GM13976 (cell line): ENCODE measurements around the gene CCDC102A.

Experiments used
- DNase-seq: peaks from one replicate; pipeline ENCODE4 v3.0.0; 2012; ENCODE audit warnings: low spot score
- CTCF ChIP-seq: IDR thresholded peaks from 2 replicates; pipeline ENCODE4 v1.5.1; 2012; ENCODE audit warnings: borderline replicate concordance, mild to moderate bottlenecking; ENCODE audit not compliant: insufficient read depth; ENCODE audit errors: extremely low read depth, missing control alignments, control extremely low read depth
- in situ Hi-C: fragments of 300-500 bp; cut with MboI; formaldehyde crosslinking; loops from one replicate; pipeline ENCODE4 v1.12.0; 2022; ENCODE audit warnings: low sequenced_read_pairs, mixed read lengths, inconsistent platforms; ENCODE audit not compliant: unreplicated experiment

Gene CCDC102A

GRCh38 chr16:57507136-57508034 is 29.0 kb downstream of the CCDC102A start:
- in situ Hi-C loops: no loop called here
- TF ChIP-seq CTCF: no peak
- no peak for DNase-seq

- no peak for DNase-seq
- in situ Hi-C loops: no loop called here
- no peak for TF ChIP-seq CTCF
Measured at GRCh38 chr16:57505169-57505568, 31.2 kb downstream of the CCDC102A start.

DNA sequence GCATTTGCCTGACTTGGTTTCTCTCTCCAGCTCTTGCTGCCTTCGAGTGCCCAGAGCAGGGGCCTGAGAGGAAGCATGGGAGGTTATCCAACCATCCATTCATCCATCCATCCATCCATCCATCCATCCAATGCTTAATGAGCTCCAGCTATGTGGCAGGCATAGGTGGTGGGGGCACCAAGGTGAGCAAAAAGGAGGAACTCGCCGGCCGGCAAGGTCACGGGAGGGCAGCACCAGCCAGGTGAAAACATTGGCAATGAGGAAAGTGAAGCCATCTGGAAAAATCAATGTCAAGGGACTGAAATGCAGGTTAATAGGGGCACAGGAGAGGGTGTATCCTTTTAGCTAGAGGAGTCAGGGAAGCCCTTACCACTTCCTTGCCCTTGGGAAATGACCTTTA is 31.9 kb downstream of the CCDC102A start:
- no peak for TF ChIP-seq CTCF
- no peak for DNase-seq
- in situ Hi-C loops: no loop called here

GRCh38 chr16:57504001-57504400 is 32.4 kb downstream of the CCDC102A start:
- in situ Hi-C loops: no loop called here
- no peak for DNase-seq
- TF ChIP-seq CTCF: no peak

DNA sequence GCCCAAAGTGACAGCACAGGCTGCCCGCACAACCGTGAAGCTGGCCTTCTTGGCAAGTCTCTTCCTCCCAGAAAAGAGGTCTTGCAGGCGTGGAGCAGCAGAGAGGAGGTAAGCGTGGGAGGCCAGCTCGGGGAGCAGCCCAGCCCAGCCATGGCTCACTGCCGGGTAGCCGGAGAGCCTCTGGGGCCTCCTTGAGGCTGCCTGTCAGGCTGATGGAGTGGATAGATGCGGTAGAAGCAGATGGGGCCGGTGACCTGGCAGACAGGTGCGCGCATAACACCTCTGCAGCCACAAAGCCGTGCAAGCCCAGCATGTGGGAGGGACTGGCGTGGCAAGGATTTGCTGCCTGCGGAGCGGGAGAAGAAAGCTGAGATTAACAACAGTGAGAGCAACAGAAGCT is 33.0 kb downstream of the CCDC102A start:
- DNase-seq: no peak
- in situ Hi-C loops: no loop called here
- no peak for TF ChIP-seq CTCF

GRCh38 chr16:57502048-57502775 is 34.2 kb downstream of the CCDC102A start:
- DNase-seq: no peak
- TF ChIP-seq CTCF: no peak
- in situ Hi-C loops: no loop called here
